CD14-positive monocyte (primary cell): ENCODE results near the gene RNF217. TPM values are rescaled to one million over a fixed set of nuclear protein-coding genes. Genes with fewer than 3 reads are reported as not detected.

Experiments
- DNase-seq, 3 donors: peaks; one replicate each; pipeline ENCODE4 v3.0.0-alpha.2; 2011 to 2022
- H2AFZ ChIP-seq: 2 replicates; pipeline ENCODE4 v1.6.0; 2012; ENCODE audit warnings: mild to moderate bottlenecking, low read depth, low read length, inconsistent platforms; ENCODE audit not compliant: insufficient read depth, poor library complexity, severe bottlenecking
- H3K27ac ChIP-seq, 2 donors: 1 replicate in 1 of 2; 2 replicates in 1 of 2; pipeline ENCODE4 v1.5.1; 2012 to 2013; ENCODE audit warnings: low read length in 2 of 2, control low read depth in 1 of 2, inconsistent platforms in 1 of 2, low read depth in 1 of 2, mild to moderate bottlenecking in 1 of 2
- H3K27me3 ChIP-seq, 2 donors: one replicate each; pipeline versions ENCODE4 v1.6.0 to v1.6.1; 2011 to 2013; ENCODE audit warnings: low read length in 2 of 2; ENCODE audit not compliant: control insufficient read depth in 2 of 2, insufficient read depth in 2 of 2
- H3K36me3 ChIP-seq, 2 donors: replicated peaks in 1 of 2; 1 replicate in 1 of 2; 2 replicates in 1 of 2; pipeline versions ENCODE4 v1.5.1 to v1.6.1; 2012 to 2013; ENCODE audit warnings: low read length in 2 of 2, control low read depth in 1 of 2, inconsistent platforms in 1 of 2, mild to moderate bottlenecking in 1 of 2; ENCODE audit not compliant: insufficient read depth in 2 of 2, control insufficient read depth in 1 of 2
- H3K4me1 ChIP-seq, 2 donors: 1 replicate in 1 of 2; 2 replicates in 1 of 2; pipeline versions ENCODE4 v1.5.1 to v1.6.1; 2012 to 2013; ENCODE audit warnings: low read length in 2 of 2, control low read depth in 1 of 2, inconsistent platforms in 1 of 2, mild to moderate bottlenecking in 1 of 2, moderate library complexity in 1 of 2; ENCODE audit not compliant: insufficient read depth in 2 of 2, control insufficient read depth in 1 of 2
- H3K4me2 ChIP-seq: replicated peaks from 2 replicates; pipeline ENCODE3; 2012; ENCODE audit warnings: low read length, moderate library complexity, mild to moderate bottlenecking; ENCODE audit not compliant: poor library complexity, severe bottlenecking; ENCODE audit errors: extremely low read depth
- H3K4me3 ChIP-seq, 3 experiments: fragments of 200-600 bp in 1 of 3; sonication (generic) in 1 of 3; replicated peaks in 1 of 3; 1 replicate in 2 of 3; 2 replicates in 1 of 3; pipeline ENCODE4 v1.5.1; 2011 to 2013; ENCODE audit warnings: low read length in 3 of 3, mild to moderate bottlenecking in 3 of 3, control low read depth in 2 of 3, low read depth in 2 of 3, inconsistent platforms in 1 of 3, moderate library complexity in 1 of 3
- H3K79me2 ChIP-seq: 2 replicates; pipeline ENCODE4 v1.6.0; 2012; ENCODE audit warnings: mild to moderate bottlenecking, control low read depth, inconsistent platforms, low read length, moderate library complexity; ENCODE audit not compliant: insufficient read depth
- H3K9ac ChIP-seq: 2 replicates; pipeline ENCODE4 v1.6.0; 2017; ENCODE audit warnings: low read length, mild to moderate bottlenecking; ENCODE audit not compliant: insufficient read depth, poor library complexity, severe bottlenecking
- H3K9me3 ChIP-seq, 2 donors: replicated peaks in 1 of 2; 1 replicate in 1 of 2; 2 replicates in 1 of 2; pipeline versions ENCODE4 v1.5.1 to v1.6.1; 2012 to 2013; ENCODE audit warnings: low read length in 2 of 2, control low read depth in 1 of 2; ENCODE audit not compliant: control insufficient read depth in 1 of 2, insufficient read depth in 1 of 2
- H4K20me1 ChIP-seq: 2 replicates; pipeline ENCODE4 v1.6.0; 2012; ENCODE audit warnings: mild to moderate bottlenecking, low read length, control low read depth, moderate library complexity; ENCODE audit not compliant: insufficient read depth
- H3K27ac Mint-ChIP-seq, 7 donors: one replicate each; pipeline ENCODE4 v1.8.0; 2020; ENCODE audit warnings: mild to moderate bottlenecking in 7 of 7, mixed read lengths in 7 of 7, moderate library complexity in 6 of 7, inconsistent platforms in 2 of 7
- H3K27me3 Mint-ChIP-seq, 3 donors: one replicate each; pipeline ENCODE4 v1.8.0; 2021 to 2022; ENCODE audit warnings: low read depth in 3 of 3, mild to moderate bottlenecking in 3 of 3, mixed read lengths in 3 of 3, moderate library complexity in 3 of 3, inconsistent platforms in 1 of 3
- H3K36me3 Mint-ChIP-seq, 2 donors: one replicate each; pipeline ENCODE4 v1.8.0; 2020; ENCODE audit warnings: mixed read lengths in 2 of 2, inconsistent platforms in 1 of 2, mild to moderate bottlenecking in 1 of 2
- H3K4me1 Mint-ChIP-seq: one replicate; pipeline ENCODE4 v1.8.0; 2020; ENCODE audit warnings: mild to moderate bottlenecking, mixed read lengths
- H3K4me3 Mint-ChIP-seq, 2 donors: one replicate each; pipeline ENCODE4 v1.8.0; 2020; ENCODE audit warnings: mild to moderate bottlenecking in 2 of 2, mixed read lengths in 2 of 2, moderate library complexity in 1 of 2
- H3K9me3 Mint-ChIP-seq, 7 donors: one replicate each; pipeline ENCODE4 v1.8.0; 2020 to 2022; ENCODE audit warnings: mixed read lengths in 7 of 7, mild to moderate bottlenecking in 6 of 7, moderate library complexity in 6 of 7, inconsistent platforms in 2 of 7
- CTCF ChIP-seq: fragments of 200-600 bp; IDR thresholded peaks from one replicate; pipeline ENCODE4 v1.8.0; 2022; ENCODE audit warnings: antibody characterized with exemption, mild to moderate bottlenecking
- WGBS: methylation state at CpG from one replicate; pipeline ENCODE4 v1.1.5; 2013; ENCODE audit warnings: missing lambda C conversion rate; ENCODE audit not compliant: insufficient coverage; 5-methylcytosine and 5-hydroxymethylcytosine counted together
- intact Hi-C, 2 donors: fragments of 100-400 bp; cut with micrococcal nuclease; formaldehyde crosslinking; loops; one replicate each; pipeline versions ENCODE4 v1.15.0 to v1.15.1; 2023
- polyA plus RNA-seq, 3 donors: library from polyadenylated mRNA; depleted of rRNA in 1 of 3; unstranded in 2 of 3; stranded (reverse) in 1 of 3; fragments of 300-500 nt in 2 of 3; fragments of >200 nt in 1 of 3; fragmentation: Illumina TruSeq in 2 of 3; gene quantifications; 1 replicate in 2 of 3; 2 replicates in 1 of 3; pipeline ENCODE4 v1.2.3, GENCODE V29; 2012 to 2021

Gene RNF217
- polyA plus RNA-seq, 3 donors = 2.2 to 11.6 (median 3.3) TPM

- Mint-ChIP-seq H3K27me3 (no peaks in the 10 kb centered on the region), H3K27ac (no peak overlapping the region), H3K36me3 (no peaks in the 10 kb centered on the region), H3K4me1 (no peaks in the 10 kb centered on the region), H3K4me3 (no peak overlapping the region), H3K9me3 (peaks cover 0 to 2% (median 0%) of the 10 kb centered on the region in 7 donors)
- DNase-seq = no peak
- no peak overlapping the region for H2AFZ ChIP-seq
- H3K9me3 ChIP-seq = no peaks in the 10 kb centered on the region
- WGBS = no CpG with 5 or more reads among the region's 1 CpG
- H3K79me2 ChIP-seq = no peaks in the 10 kb centered on the region
- H3K4me1 ChIP-seq = no peaks in the 10 kb centered on the region
- H3K36me3 ChIP-seq = no peaks in the 10 kb centered on the region
- intact Hi-C loops = no loop called here
- no peaks in the 10 kb centered on the region for H4K20me1 ChIP-seq
- no peak overlapping the region for H3K27ac ChIP-seq
- no peak overlapping the region for H3K4me2 ChIP-seq
- H3K27me3 ChIP-seq = no peaks in the 10 kb centered on the region
- no peak overlapping the region for H3K4me3 ChIP-seq
- no peak for TF ChIP-seq CTCF
- H3K9ac ChIP-seq = no peak overlapping the region
Measured at GRCh38 chr6:124943658-124944057, 18.6 kb upstream of the RNF217 start.

- Mint-ChIP-seq H3K27ac (no peak overlapping the region), H3K9me3 (peaks cover 0 to 2% (median 1%) of the 10 kb centered on the region in 7 donors), H3K36me3 (no peaks in the 10 kb centered on the region), H3K4me3 (no peak overlapping the region), H3K27me3 (no peaks in the 10 kb centered on the region), H3K4me1 (no peaks in the 10 kb centered on the region)
- WGBS = no CpG with 5 or more reads among the region's 2 CpGs
- Histone ChIP-seq H3K9ac (no peak overlapping the region), H3K4me2 (no peak overlapping the region), H3K79me2 (no peaks in the 10 kb centered on the region), H3K27ac (no peak overlapping the region), H3K27me3 (no peaks in the 10 kb centered on the region), H3K9me3 (no peaks in the 10 kb centered on the region), H2AFZ (no peak overlapping the region), H3K36me3 (no peaks in the 10 kb centered on the region), H4K20me1 (no peaks in the 10 kb centered on the region), H3K4me1 (no peaks in the 10 kb centered on the region), H3K4me3 (no peak overlapping the region)
- intact Hi-C loops = no loop called here
- TF ChIP-seq CTCF = no peak
- no peak for DNase-seq
Measured at GRCh38 chr6:124947971-124948451, 14.2 kb upstream of the RNF217 start.
